HG03521 (cell line): Measurements from ENCODE around the gene BIRC7.

Experiments used
- ATAC-seq: cut with Tn5 transposase; IDR thresholded peaks from one replicate; pipeline ENCODE4 v1.9.1; 2021; ENCODE audit warnings: mild to moderate bottlenecking, moderate library complexity; ENCODE audit not compliant: unreplicated experiment

The BIRC7 gene

GRCh38 chr20:63235399-63235983 is at the start of gene BIRC7:
Gene BIRC7, plus strand, starts transcription at chr20:63235905. Its CDS starts 192 bp downstream, at chr20:63236097.
- ATAC-seq, result no peak

DNA sequence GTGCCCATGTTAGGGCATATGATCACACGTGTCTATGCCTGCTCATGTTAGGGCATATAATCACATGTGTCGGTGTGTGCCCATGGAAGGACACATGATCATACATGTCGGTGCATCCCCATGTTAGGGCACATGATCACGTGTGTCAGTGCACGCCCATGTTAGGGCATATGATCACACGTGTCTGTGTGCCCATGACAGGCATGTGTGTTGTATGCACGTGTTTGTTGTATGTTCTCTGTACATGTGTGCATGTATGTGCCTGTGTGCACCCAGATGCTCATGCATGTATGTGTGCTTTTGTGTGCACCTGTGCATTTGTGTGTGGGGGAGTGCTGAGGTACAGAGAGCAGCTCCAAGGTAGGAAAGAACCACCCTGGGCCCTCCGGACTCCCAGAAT is 49.6 kb upstream of the BIRC7 start:
- ATAC-seq, result no peak

GRCh38 chr20:63186528-63187316 is 49.0 kb upstream of the BIRC7 start:
- ATAC-seq, result no peak

GRCh38 chr20:63187338-63188158 is 48.2 kb upstream of the BIRC7 start:
- no peak for ATAC-seq

DNA sequence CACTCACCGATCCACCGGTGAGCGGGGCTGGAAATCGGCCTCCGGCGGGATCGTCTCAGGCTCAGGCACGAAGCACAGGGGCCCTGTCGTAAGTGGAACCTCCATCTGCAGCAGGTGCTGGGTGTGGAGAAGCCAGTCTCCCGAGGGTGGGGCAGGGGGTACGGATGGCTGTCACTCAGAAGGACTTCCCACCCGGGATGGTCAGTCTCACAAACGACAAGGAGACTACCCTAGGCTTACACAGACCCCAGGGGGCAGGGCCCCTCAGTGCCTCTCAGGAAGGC is 47.6 kb upstream of the BIRC7 start:
- ATAC-seq, result no peak

DNA sequence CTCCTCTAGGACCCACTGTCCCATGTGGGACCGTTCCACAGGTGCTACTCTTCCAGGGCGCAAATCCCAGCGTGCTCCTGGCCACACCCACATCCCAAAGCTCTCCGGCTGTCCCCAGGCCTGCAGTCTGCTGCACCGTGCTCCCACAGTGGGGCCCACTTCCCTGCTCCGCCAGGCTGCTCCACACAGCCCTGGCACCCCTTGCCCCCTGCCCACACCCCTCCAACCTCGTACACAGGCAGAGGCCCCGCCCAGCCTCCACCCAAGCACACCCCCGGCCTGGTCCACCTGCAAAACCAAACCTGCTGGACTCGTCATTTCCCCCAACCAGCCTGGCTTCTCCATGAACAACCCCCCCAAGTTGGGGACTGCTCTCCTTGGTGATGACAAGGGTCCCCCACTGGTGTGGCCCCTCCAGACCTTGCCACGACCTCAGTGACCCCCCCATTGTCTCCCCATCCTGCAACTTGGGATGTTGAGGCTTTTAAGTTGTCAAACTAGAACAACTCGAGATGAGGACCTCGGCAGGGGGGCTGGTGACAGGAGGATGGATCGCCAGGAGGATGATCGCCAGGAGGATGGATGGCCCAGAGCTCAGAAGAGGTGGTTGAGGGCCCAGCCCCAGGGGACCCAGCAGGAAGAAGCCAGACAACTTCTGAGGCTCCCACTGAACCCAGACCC is 46.9 kb upstream of the BIRC7 start:
- no peak for ATAC-seq

GRCh38 chr20:63189322-63189642 is 46.4 kb upstream of the BIRC7 start:
- no peak for ATAC-seq

GRCh38 chr20:63189846-63190559 is 45.7 kb upstream of the BIRC7 start:
- ATAC-seq, result no peak

DNA sequence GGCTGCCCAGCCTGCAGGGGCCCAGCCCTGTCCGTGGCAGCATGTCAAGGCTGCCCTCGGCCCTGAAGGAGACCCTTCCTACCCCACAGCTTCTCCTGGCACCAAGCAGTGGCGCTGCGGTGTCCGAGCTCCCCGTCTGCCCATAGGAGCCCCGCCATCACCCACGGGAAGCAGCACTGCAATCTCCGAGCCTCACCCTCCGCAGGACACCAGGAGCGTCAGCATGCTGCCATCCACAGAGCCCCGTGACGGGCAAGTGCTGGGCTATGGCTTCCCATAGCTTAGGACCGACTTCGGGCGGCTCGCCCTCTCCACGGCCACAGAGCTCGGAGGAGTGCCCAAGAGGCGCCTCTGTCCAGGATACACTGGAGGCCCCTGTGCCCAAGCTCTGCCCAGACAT is 44.9 kb upstream of the BIRC7 start:
- no peak for ATAC-seq

DNA sequence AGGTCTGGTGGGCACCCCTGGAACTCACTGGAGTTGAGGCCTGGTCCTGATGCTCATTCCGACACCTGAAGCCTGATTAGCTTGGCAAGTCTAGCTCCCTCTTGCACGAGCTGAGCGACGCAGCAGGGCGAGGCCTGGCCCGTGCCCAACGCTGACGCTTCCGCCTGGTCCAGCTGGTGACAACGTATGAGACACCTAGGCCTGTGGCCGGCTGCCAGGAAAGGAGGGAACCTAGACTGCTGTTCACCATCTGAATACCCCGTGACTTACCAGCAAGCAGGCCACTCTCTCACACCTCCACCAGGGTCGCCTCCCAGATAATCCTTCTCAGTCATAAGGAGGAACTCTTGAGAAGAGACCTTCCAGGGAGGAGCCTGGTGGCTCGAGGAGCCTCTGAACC is 44.3 kb upstream of the BIRC7 start:
- ATAC-seq, result no peak

- ATAC-seq, result no peak
Observed at GRCh38 chr20:63192721-63193120, 43.0 kb upstream of the BIRC7 start.

DNA sequence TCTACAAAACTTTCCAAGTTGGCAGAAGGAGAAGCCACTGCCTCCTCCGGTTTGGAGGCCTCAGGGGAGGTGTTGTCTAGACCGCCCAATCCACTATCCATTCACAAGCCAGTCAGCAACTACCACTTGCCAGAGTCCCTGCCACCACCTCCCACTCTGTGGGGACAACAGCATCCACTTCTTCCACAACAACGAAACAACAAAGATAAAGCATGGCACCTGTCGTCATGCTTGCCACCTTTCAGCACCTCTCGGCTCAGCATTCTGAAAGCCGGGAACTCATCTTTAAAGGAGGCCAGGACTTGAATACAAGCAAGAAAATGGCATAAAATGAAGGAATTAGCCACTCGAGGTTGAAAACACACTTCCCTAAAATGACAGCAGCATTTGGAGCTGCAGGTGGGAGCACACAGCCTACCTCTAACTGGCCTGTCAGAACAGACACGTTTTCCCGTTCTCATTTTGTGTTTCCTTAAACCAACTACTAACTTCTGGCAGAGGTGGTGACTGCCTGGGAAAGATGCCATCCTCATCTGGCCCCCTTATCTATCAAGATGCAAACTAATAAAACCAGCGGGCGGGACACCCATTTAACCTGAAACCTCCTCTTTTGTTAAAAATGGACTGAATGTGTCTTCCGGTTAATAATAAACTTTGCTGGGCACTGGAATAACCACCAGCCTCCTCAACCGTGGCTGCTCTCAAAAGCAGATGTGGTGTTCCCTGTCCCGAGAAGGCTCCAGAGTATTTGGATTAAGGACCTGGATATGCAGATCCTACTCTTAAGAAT is 41.5 kb upstream of the BIRC7 start:
- ATAC-seq, result no peak

DNA sequence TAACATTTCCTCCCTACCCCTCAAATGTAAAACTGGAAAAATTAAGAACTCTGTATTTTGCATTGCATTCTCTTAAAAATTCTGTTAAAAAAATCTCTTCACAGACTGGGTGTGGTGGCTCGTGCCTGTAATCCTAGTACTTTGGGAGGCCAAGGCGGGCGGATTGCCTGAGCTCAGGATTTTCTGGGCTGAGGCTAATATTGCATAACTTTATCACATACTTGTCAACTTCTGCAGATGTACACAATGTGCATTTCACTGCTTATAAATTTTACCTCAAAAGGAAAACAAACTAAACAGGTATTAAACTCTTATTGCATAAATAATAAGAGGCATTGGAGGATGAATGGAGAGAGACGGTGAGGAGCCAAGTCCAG is 40.9 kb upstream of the BIRC7 start:
- no peak for ATAC-seq

- no peak for ATAC-seq
Observed at GRCh38 chr20:63196768-63197470, 38.8 kb upstream of the BIRC7 start.

DNA sequence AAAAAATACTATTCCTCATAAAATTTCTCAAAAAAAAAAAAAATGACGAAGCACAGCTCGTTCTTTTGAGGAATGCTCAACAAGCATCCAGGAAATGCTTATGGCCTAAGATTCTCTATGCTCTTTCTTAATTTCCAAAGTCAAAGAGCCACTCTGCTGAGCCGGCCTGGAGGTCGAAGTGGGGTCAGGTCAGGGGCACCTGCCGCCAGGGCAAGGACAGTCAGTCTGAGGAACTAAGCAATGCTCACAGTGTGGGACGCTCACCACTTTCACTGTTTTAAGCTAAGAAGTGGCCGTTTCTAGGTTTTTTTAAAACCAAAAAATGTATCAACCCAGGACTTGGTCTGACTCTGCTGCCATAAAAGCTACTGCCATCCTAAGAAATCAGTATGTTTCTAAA is 37.1 kb upstream of the BIRC7 start:
- ATAC-seq, result no peak

- ATAC-seq, result no peak
Observed at GRCh38 chr20:63202021-63202420, 33.7 kb upstream of the BIRC7 start.

DNA sequence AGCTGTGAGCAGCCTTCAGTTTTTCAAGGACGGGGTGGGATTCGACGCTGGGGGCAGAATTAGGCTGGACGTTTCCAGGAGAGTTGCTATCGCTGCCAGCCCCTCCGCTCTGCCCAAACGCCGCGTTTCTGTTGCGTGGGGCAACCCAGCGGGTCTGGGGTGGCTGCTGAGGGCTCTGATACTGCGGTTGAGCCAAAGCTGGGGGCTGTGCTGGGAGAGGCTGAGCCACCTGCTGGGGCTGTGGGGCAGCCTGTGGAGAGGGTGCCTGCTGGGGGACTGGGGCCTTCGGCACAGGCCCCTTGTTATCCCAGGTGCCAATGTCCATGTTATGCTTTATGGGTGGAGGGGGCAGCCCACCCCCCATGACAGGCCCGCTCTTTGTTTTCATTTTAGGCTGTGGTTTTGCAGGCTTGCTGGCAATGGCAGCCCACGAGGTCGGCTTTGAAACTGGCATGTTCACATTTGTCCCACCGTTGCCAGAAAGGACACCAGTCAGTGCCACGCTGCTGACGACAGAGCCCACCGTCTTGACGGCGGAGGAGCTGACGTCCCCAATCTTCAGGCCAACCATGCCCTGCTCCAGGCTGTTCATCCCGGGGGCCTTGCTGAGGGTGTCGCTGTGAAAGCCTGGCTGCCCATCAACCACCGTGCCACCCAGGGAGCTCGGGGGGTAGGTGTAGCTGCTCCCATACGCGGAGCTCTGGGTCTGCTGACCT is 32.7 kb upstream of the BIRC7 start:
- ATAC-seq, result no peak

DNA sequence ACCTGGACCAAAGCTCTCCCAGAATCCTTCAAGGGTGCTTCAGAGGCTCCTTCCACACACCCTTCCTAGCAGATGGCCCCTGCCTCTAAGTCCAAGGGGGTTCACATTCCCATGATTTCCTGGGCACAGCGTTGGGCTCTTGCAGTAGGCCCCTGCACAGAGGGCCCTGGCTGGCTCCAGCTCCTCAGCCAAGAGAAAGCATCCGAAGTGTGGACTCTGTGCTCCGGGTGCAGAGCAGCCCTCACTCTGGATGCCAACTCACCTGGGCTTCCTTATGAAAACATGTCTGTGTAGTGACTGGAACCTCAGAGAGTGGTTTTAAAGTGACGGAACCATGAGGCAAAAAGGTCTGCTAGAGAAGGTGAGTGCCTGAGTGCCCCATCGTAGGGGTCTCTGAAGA is 31.3 kb upstream of the BIRC7 start:
- ATAC-seq, result no peak

DNA sequence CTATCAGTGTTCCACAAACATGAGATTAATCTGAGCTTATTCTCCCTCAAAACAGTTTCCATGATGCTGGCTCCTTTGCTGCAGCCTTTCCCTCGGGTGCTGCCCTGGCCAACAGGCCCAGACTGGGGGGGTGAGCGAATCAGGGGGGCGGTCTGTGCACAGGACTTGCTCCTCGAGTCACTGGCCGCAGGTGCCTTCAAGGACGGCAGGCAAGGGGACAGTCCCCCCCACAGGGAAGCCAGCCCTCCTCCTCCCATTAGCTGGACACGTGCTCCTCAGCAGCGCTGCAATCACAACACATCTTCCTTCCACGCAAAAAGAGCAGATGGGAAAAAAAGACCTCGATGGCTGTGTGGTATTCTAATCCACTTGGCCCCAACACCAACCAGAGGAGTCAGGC is 29.8 kb upstream of the BIRC7 start:
- no peak for ATAC-seq
